ENCODE data around the gene RBPJ.

- no peak for TF ChIP-seq CTCF (conservative IDR thresholded peaks at IDR 0.05 in 1 of 2, IDR thresholded peaks at IDR 0.05 in 1 of 2; ENCODE audit: low read depth in 1 of 2, low read length in 2 of 2)
- no peak for TF ChIP-seq EZH2 (IDR thresholded peaks at IDR 0.05; ENCODE audit: low read length, missing control alignments)
Measured at GRCh38 chr4:26468977-26469376, 148.2 kb downstream of the RBPJ start.
